GM12878 (cell line): Measurements from ENCODE around the gene SPAG9.

Experiments used
- POLR2A ChIP-seq: IDR thresholded peaks from 2 replicates; pipeline ENCODE4 v1.6.1; 2011; ENCODE audit warnings: low read depth, mild to moderate bottlenecking, low read length
- SIX5 ChIP-seq: IDR thresholded peaks from 2 replicates; pipeline ENCODE4 v1.6.1; 2011; ENCODE audit warnings: mild to moderate bottlenecking, low read depth, low read length, moderate library complexity; ENCODE audit not compliant: severe bottlenecking

DNA sequence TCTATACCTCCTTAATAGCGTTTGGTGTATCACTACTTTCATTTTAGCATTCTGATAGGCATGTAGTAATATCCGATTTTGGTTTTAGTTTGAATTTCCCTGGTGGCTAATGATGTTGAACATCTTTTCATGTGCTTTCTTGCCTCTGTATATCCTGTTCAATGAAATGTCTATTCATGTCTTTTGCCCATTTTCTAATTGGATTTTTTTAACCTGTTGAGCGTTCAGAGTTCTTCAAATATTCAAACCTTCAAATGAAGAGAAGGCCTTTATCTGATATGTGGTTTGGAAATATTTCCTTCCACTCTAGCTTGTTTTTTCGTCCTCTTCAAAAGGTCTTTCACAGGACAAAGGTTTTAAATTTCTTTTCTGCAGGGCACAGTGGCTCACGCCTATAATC, 30.3 kb upstream of the SPAG9 start:
- TF ChIP-seq SIX5 (no peak), POLR2A (no peak)
